Measurements from ENCODE around the gene LAMC1.

- TF ChIP-seq POLR2AphosphoS5 (IDR thresholded peaks at IDR 0.05; ENCODE audit: low read depth, low read length) = no peak
- TF ChIP-seq POLR2A (IDR thresholded peaks at IDR 0.05; ENCODE audit: low read depth, low read length) = no peak
- no peak for TF ChIP-seq TAF1 (IDR thresholded peaks at IDR 0.05; ENCODE audit: borderline replicate concordance, low read depth, low read length)
Observed at GRCh38 chr1:183178545-183178944, 155.3 kb downstream of the LAMC1 start.

All from GM12892 (cell line).